ENCODE measurements around the gene JSRP1. TPM values are rescaled to one million over a fixed set of nuclear protein-coding genes. Genes with fewer than 3 reads are reported as not detected.

The JSRP1 gene
- total and polyA plus RNA-seq, 2 experiments from 2014 or later = 2.4 to 3.1 TPM

DNA sequence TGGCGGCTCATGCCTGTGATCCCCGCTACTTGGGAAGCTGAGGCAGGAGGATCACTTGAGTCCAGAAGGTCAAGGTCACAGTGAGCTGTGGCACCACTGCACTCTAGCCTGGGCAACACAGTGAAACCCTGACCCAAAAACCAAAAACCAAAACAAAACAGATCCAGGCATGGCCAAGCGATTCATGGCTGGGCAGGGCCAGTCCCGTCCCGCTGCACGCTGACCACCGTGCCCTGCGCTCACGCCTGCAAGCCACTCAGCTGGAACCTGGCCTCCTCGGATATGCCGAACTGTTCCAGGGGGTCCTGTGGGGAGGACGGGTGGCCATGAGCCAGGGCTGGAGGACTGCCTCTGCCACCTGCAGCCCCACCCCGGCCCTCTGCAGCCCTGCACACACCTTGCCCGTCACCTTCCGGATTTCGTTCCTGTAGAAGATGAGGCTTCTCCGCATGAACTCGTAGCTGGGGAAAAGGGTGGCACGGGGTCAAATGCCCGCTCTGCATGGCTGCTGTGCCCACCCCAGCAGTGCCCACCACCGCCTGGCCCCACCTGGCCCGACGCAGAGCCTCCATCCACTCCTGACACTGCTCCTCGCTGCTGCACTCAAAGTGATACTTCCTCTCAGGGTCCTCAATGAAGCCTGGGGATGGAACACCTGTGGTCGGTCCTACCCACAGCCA is 22.5 kb downstream of the JSRP1 start (continued):
- TF ChIP-seq, protein P1, sequence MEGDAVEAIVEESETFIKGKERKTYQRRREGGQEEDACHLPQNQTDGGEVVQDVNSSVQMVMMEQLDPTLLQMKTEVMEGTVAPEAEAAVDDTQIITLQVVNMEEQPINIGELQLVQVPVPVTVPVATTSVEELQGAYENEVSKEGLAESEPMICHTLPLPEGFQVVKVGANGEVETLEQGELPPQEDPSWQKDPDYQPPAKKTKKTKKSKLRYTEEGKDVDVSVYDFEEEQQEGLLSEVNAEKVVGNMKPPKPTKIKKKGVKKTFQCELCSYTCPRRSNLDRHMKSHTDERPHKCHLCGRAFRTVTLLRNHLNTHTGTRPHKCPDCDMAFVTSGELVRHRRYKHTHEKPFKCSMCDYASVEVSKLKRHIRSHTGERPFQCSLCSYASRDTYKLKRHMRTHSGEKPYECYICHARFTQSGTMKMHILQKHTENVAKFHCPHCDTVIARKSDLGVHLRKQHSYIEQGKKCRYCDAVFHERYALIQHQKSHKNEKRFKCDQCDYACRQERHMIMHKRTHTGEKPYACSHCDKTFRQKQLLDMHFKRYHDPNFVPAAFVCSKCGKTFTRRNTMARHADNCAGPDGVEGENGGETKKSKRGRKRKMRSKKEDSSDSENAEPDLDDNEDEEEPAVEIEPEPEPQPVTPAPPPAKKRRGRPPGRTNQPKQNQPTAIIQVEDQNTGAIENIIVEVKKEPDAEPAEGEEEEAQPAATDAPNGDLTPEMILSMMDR (conservative IDR thresholded peaks at IDR 0.05; ENCODE audit: low read depth in 2 of 2) = no peak
- TF ChIP-seq, protein P2, sequence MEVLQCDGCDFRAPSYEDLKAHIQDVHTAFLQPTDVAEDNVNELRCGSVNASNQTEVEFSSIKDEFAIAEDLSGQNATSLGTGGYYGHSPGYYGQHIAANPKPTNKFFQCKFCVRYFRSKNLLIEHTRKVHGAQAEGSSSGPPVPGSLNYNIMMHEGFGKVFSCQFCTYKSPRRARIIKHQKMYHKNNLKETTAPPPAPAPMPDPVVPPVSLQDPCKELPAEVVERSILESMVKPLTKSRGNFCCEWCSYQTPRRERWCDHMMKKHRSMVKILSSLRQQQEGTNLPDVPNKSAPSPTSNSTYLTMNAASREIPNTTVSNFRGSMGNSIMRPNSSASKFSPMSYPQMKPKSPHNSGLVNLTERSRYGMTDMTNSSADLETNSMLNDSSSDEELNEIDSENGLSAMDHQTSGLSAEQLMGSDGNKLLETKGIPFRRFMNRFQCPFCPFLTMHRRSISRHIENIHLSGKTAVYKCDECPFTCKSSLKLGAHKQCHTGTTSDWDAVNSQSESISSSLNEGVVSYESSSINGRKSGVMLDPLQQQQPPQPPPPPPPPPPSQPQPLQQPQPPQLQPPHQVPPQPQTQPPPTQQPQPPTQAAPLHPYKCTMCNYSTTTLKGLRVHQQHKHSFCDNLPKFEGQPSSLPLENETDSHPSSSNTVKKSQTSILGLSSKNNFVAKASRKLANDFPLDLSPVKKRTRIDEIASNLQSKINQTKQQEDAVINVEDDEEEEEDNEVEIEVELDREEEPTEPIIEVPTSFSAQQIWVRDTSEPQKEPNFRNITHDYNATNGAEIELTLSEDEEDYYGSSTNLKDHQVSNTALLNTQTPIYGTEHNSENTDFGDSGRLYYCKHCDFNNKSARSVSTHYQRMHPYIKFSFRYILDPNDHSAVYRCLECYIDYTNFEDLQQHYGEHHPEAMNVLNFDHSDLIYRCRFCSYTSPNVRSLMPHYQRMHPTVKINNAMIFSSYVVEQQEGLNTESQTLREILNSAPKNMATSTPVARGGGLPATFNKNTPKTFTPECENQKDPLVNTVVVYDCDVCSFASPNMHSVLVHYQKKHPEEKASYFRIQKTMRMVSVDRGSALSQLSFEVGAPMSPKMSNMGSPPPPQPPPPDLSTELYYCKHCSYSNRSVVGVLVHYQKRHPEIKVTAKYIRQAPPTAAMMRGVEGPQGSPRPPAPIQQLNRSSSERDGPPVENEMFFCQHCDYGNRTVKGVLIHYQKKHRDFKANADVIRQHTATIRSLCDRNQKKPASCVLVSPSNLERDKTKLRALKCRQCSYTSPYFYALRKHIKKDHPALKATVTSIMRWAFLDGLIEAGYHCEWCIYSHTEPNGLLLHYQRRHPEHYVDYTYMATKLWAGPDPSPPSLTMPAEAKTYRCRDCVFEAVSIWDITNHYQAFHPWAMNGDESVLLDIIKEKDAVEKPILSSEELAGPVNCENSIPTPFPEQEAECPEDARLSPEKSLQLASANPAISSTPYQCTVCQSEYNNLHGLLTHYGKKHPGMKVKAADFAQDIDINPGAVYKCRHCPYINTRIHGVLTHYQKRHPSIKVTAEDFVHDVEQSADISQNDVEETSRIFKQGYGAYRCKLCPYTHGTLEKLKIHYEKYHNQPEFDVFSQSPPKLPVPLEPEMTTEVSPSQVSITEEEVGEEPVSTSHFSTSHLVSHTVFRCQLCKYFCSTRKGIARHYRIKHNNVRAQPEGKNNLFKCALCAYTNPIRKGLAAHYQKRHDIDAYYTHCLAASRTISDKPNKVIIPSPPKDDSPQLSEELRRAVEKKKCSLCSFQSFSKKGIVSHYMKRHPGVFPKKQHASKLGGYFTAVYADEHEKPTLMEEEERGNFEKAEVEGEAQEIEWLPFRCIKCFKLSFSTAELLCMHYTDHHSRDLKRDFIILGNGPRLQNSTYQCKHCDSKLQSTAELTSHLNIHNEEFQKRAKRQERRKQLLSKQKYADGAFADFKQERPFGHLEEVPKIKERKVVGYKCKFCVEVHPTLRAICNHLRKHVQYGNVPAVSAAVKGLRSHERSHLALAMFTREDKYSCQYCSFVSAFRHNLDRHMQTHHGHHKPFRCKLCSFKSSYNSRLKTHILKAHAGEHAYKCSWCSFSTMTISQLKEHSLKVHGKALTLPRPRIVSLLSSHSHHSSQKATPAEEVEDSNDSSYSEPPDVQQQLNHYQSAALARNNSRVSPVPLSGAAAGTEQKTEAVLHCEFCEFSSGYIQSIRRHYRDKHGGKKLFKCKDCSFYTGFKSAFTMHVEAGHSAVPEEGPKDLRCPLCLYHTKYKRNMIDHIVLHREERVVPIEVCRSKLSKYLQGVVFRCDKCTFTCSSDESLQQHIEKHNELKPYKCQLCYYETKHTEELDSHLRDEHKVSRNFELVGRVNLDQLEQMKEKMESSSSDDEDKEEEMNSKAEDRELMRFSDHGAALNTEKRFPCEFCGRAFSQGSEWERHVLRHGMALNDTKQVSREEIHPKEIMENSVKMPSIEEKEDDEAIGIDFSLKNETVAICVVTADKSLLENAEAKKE (CRISPR knock-in tag; IDR thresholded peaks at IDR 0.05) = no peak
- TF ChIP-seq ZNF114 (CRISPR knock-in tag; IDR thresholded peaks at IDR 0.05) = no peak

DNA sequence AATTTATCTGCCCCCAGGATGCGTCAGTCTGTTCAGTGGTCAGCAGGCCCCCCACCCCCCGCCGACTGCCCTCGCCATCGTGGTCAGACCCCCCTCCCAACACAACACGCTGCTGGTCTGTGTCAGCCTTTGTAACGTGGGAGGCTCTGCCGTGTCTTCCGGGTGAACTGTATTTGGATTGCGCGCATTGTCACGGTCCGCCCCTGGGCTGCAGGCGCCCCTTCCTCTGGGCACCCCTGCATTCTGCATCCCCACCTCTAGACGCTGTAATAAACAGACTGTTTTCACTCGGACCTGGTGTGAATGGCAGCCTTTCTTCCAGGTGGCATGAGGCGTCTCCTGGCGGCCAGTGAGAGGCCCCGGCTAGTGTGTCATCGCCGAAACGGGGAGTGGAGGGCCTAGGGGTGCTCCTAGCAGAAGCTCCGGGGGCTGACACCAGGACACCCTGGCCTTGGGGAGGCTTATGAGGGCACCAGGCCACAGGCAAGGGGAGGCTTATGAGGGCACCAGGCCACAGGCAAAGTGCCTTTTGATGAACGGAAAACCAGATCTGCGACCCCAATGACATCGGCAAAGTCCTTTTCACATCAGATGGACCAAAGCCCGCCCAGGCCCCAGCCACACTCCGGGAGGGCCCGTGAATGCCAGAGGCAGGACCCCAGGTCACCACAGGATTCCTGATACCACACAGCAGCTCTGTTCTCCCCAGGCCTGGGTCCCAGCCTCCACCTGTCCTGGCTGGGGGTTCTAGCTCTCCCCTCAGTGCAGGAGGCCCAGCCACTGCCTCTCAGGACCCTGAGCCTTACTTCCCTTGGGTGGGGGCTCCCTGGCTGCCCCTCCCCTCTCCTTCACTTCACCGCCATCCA is 23.7 kb downstream of the JSRP1 start:
- Histone ChIP-seq H4K20me1 (replicated peaks; ENCODE audit: insufficient read depth) (peaks cover 7% of the 10 kb centered on the region), H3K4me2 (no peak overlapping the region), H3K4me1 (ENCODE audit: insufficient read depth) (peaks cover 3% of the 10 kb centered on the region; the same call in 1 of the 2 replicates), H3F3A (replicated peaks; ENCODE audit: low read depth) (0 out of 2 replicates have a peak, but pooled peaks cover 20% of the 10 kb centered on the region), H3K4me3 (no peak overlapping the region), H3K27me3 (ENCODE audit: insufficient read depth) (no peaks in the 10 kb centered on the region), H3K79me2 (replicated peaks; ENCODE audit: insufficient read depth) (peaks cover 27% of the 10 kb centered on the region), H3K9me2 (ENCODE audit: insufficient read depth) (no peaks in the 10 kb centered on the region), H3K27ac (ENCODE audit: low read depth) (0 out of 2 replicates have a peak overlapping the region, but pooled peaks have one; percentile 50), H2AFZ (no peak overlapping the region), H3K36me3 (ENCODE audit: insufficient read depth) (no peaks in the 10 kb centered on the region)
- ATAC-seq (no peak), DNase-seq (ENCODE audit: low spot score) (no peak)
- H3K4me3 Mint-ChIP-seq = no peak overlapping the region
- peaks cover 32% of the 10 kb centered on the region for H3K36me3 Mint-ChIP-seq (ENCODE audit: low read depth)
- H3K27me3 Mint-ChIP-seq (ENCODE audit: insufficient read depth, low read depth, poor library complexity) = peaks cover 19% of the 10 kb centered on the region
- H3K27ac Mint-ChIP-seq = peak overlapping the region; percentile 80
- peaks cover 12% of the 10 kb centered on the region; the same call in 2 of the 3 replicates for H3K9me3 Mint-ChIP-seq
- peaks cover 8% of the 10 kb centered on the region for H3K4me1 Mint-ChIP-seq
- TF ChIP-seq, protein P3, sequence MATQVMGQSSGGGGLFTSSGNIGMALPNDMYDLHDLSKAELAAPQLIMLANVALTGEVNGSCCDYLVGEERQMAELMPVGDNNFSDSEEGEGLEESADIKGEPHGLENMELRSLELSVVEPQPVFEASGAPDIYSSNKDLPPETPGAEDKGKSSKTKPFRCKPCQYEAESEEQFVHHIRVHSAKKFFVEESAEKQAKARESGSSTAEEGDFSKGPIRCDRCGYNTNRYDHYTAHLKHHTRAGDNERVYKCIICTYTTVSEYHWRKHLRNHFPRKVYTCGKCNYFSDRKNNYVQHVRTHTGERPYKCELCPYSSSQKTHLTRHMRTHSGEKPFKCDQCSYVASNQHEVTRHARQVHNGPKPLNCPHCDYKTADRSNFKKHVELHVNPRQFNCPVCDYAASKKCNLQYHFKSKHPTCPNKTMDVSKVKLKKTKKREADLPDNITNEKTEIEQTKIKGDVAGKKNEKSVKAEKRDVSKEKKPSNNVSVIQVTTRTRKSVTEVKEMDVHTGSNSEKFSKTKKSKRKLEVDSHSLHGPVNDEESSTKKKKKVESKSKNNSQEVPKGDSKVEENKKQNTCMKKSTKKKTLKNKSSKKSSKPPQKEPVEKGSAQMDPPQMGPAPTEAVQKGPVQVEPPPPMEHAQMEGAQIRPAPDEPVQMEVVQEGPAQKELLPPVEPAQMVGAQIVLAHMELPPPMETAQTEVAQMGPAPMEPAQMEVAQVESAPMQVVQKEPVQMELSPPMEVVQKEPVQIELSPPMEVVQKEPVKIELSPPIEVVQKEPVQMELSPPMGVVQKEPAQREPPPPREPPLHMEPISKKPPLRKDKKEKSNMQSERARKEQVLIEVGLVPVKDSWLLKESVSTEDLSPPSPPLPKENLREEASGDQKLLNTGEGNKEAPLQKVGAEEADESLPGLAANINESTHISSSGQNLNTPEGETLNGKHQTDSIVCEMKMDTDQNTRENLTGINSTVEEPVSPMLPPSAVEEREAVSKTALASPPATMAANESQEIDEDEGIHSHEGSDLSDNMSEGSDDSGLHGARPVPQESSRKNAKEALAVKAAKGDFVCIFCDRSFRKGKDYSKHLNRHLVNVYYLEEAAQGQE (IDR thresholded peaks at IDR 0.05; ENCODE audit: unreplicated experiment) = no peak
- TF ChIP-seq, protein P4, sequence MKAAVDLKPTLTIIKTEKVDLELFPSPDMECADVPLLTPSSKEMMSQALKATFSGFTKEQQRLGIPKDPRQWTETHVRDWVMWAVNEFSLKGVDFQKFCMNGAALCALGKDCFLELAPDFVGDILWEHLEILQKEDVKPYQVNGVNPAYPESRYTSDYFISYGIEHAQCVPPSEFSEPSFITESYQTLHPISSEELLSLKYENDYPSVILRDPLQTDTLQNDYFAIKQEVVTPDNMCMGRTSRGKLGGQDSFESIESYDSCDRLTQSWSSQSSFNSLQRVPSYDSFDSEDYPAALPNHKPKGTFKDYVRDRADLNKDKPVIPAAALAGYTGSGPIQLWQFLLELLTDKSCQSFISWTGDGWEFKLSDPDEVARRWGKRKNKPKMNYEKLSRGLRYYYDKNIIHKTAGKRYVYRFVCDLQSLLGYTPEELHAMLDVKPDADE (IDR thresholded peaks at IDR 0.05) = no peak
- TF ChIP-seq, protein P1 (conservative IDR thresholded peaks at IDR 0.05; ENCODE audit: low read depth in 2 of 2) = 0 out of 4 replicates have a peak, but pooled peaks of 1 of the 2 experiments have one; percentile 19
- no peak for TF ChIP-seq NANOG (IDR thresholded peaks at IDR 0.05; ENCODE audit: borderline replicate concordance)

Data from GM23338 (cell line).